H1 (cell line): ENCODE data around the gene FBXO21. TPM values are rescaled to one million over a fixed set of nuclear protein-coding genes. Genes with fewer than 3 reads are reported as not detected.

Experiments used
- CTCF ChIA-PET: fragments of 300-600 bp; sonication (Branson Sonifier 250); formaldehyde crosslinking; loops from one replicate; lab custom pipeline; 2021; ENCODE audit not compliant: partially characterized antibody; lab: Charles Lee
- POLR2A ChIA-PET: fragments of 300-600 bp; sonication (Branson Sonifier 250); formaldehyde crosslinking; loops from one replicate; lab custom pipeline; 2021; ENCODE audit warnings: inconsistent platforms; ENCODE audit not compliant: partially characterized antibody; lab: Charles Lee
- DNase-seq, 2 experiments: peaks; one replicate each; pipeline versions ENCODE4 v3.0.0 to v3.0.0-alpha.2; 2010 to 2022; ENCODE audit warnings: low spot score in 2 of 2, low read depth in 1 of 2, mixed read lengths in 1 of 2
- FAIRE-seq: peaks from 2 replicates; lab custom pipeline; 2011; peaks lifted over from hg19 to GRCh38; lab: Jason Lieb, UNC
- H2AFZ ChIP-seq: 2 replicates; pipeline ENCODE4 v1.8.1; 2012; ENCODE audit warnings: low read length, inconsistent platforms
- H2AK5ac ChIP-seq: 2 replicates; pipeline ENCODE4 v1.6.1; 2013; ENCODE audit warnings: low read depth, low read length
- H2BK120ac ChIP-seq: replicated peaks from 2 replicates; pipeline ENCODE3; 2013; ENCODE audit warnings: low read depth, low read length, inconsistent platforms
- H2BK12ac ChIP-seq: 2 replicates; pipeline ENCODE4 v1.6.1; 2013; ENCODE audit warnings: low read depth, low read length
- H2BK15ac ChIP-seq: 2 replicates; pipeline ENCODE4 v1.6.1; 2013; ENCODE audit warnings: low read length
- H2BK20ac ChIP-seq: 2 replicates; pipeline ENCODE4 v1.6.1; 2013; ENCODE audit warnings: low read length
- H2BK5ac ChIP-seq: 2 replicates; pipeline ENCODE4 v1.6.1; 2013; ENCODE audit warnings: low read depth, low read length
- H3K14ac ChIP-seq: 2 replicates; pipeline ENCODE4 v1.6.1; 2013; ENCODE audit warnings: inconsistent platforms; ENCODE audit not compliant: insufficient read length
- H3K18ac ChIP-seq: 2 replicates; pipeline ENCODE4 v1.6.1; 2013; ENCODE audit warnings: low read length; ENCODE audit errors: extremely low read depth
- H3K23ac ChIP-seq: 2 replicates; pipeline ENCODE4 v1.6.1; 2013; ENCODE audit warnings: inconsistent platforms; ENCODE audit not compliant: insufficient read length
- H3K23me2 ChIP-seq: 2 replicates; pipeline ENCODE4 v1.6.1; 2013; ENCODE audit warnings: low read depth, low read length
- H3K27ac ChIP-seq: 2 replicates; pipeline ENCODE4 v1.6.1; 2011; ENCODE audit warnings: low read depth, low read length, inconsistent platforms
- H3K27me3 ChIP-seq, 4 experiments: replicated peaks in 1 of 4; 1 replicate in 1 of 4; 2 replicates in 3 of 4; pipeline versions ENCODE4 v1.6.1 to v1.8.1; 2011 to 2013; ENCODE audit warnings: low read length in 3 of 4, mild to moderate bottlenecking in 3 of 4, inconsistent platforms in 2 of 4, mixed read lengths in 2 of 4, moderate library complexity in 1 of 4; ENCODE audit not compliant: control insufficient read depth in 3 of 4, insufficient read depth in 3 of 4; ENCODE audit errors: extremely low read depth in 1 of 4
- H3K36me3 ChIP-seq, 4 experiments: 2 replicates each; pipeline versions ENCODE4 v1.6.1 to v1.8.1; 2011 to 2013; ENCODE audit warnings: mild to moderate bottlenecking in 4 of 4, low read length in 3 of 4, moderate library complexity in 2 of 4, control low read depth in 1 of 4, inconsistent platforms in 1 of 4; ENCODE audit not compliant: insufficient read depth in 4 of 4, control insufficient read depth in 2 of 4
- H3K4ac ChIP-seq: replicated peaks from 2 replicates; pipeline ENCODE3; 2013; ENCODE audit warnings: low read length, low read depth, mixed read lengths, inconsistent platforms; ENCODE audit not compliant: insufficient read length
- H3K4me1 ChIP-seq, 4 experiments: replicated peaks in 1 of 4; 1 replicate in 1 of 4; 2 replicates in 3 of 4; pipeline versions ENCODE4 v1.6.1 to v1.8.1; 2011 to 2013; ENCODE audit warnings: low read length in 3 of 4, inconsistent platforms in 2 of 4, mixed read lengths in 1 of 4; ENCODE audit not compliant: insufficient read depth in 4 of 4, control insufficient read depth in 3 of 4
- H3K4me2 ChIP-seq, 2 experiments: 2 replicates each; pipeline versions ENCODE4 v1.6.1 to v1.8.1; 2011 to 2013; ENCODE audit warnings: low read depth in 2 of 2, low read length in 2 of 2, control low read depth in 1 of 2, inconsistent platforms in 1 of 2, mild to moderate bottlenecking in 1 of 2; ENCODE audit not compliant: insufficient read depth in 1 of 2
- H3K4me3 ChIP-seq, 4 experiments: fragments of 200-600, 300-600 bp in 1 of 4; sonication (generic), shearing (Covaris generic), sonication (Bioruptor Twin) in 1 of 4; 2 replicates each; pipeline versions ENCODE4 v1.5.1 to v1.8.1; 2011 to 2016; ENCODE audit warnings: low read length in 4 of 4, low read depth in 3 of 4, control low read depth in 2 of 4, inconsistent platforms in 2 of 4, mild to moderate bottlenecking in 2 of 4, mixed read lengths in 1 of 4, moderate library complexity in 1 of 4; ENCODE audit not compliant: insufficient read depth in 2 of 4; ENCODE audit errors: extremely low read depth in 1 of 4
- H3K56ac ChIP-seq: replicated peaks from 2 replicates; pipeline ENCODE3; 2013; ENCODE audit warnings: low read depth, mild to moderate bottlenecking, mixed read lengths, low read length, inconsistent platforms; ENCODE audit not compliant: insufficient read length
- H3K79me1 ChIP-seq: 2 replicates; pipeline ENCODE4 v1.6.1; 2013; ENCODE audit warnings: low read depth, low read length, control low read depth
- H3K79me2 ChIP-seq, 2 experiments: 2 replicates each; pipeline versions ENCODE4 v1.6.1 to v1.8.1; 2012 to 2013; ENCODE audit warnings: low read length in 2 of 2, mild to moderate bottlenecking in 2 of 2, inconsistent platforms in 1 of 2; ENCODE audit not compliant: insufficient read depth in 2 of 2, control insufficient read depth in 1 of 2
- H3K9ac ChIP-seq, 4 experiments: replicated peaks in 1 of 4; 1 replicate in 1 of 4; 2 replicates in 3 of 4; pipeline versions ENCODE4 v1.6.1 to v1.8.1; 2011 to 2013; ENCODE audit warnings: low read depth in 3 of 4, low read length in 3 of 4, control low read depth in 2 of 4, mild to moderate bottlenecking in 2 of 4, moderate library complexity in 2 of 4, inconsistent platforms in 1 of 4; ENCODE audit errors: extremely low read depth in 1 of 4
- H3K9me3 ChIP-seq, 2 experiments: 2 replicates each; pipeline versions ENCODE4 v1.6.1 to v1.8.1; 2012 to 2013; ENCODE audit warnings: mild to moderate bottlenecking in 2 of 2, moderate library complexity in 2 of 2, control low read depth in 1 of 2, inconsistent platforms in 1 of 2, low read depth in 1 of 2, low read length in 1 of 2, mixed read lengths in 1 of 2; ENCODE audit not compliant: insufficient read depth in 2 of 2
- H4K20me1 ChIP-seq, 2 experiments: replicated peaks in 1 of 2; 2 replicates each; pipeline versions ENCODE3 to v1.8.1; 2011 to 2013; ENCODE audit warnings: inconsistent platforms in 2 of 2, low read length in 2 of 2, mild to moderate bottlenecking in 1 of 2; ENCODE audit not compliant: insufficient read depth in 2 of 2, control insufficient read depth in 1 of 2
- H4K5ac ChIP-seq: 2 replicates; pipeline ENCODE4 v1.6.1; 2013; ENCODE audit warnings: low read length, low read depth, mixed read lengths, inconsistent platforms; ENCODE audit not compliant: insufficient read length
- H4K8ac ChIP-seq: 2 replicates; pipeline ENCODE4 v1.8.0; 2013; ENCODE audit warnings: mild to moderate bottlenecking, moderate library complexity, low read length, inconsistent platforms; ENCODE audit not compliant: insufficient read depth; ENCODE audit errors: extremely low read depth
- H4K91ac ChIP-seq: replicated peaks from 2 replicates; pipeline ENCODE3; 2013; ENCODE audit warnings: low read length, mixed read lengths, inconsistent platforms; ENCODE audit not compliant: insufficient read length
- CEBPB ChIP-seq: IDR thresholded peaks from 2 replicates; pipeline ENCODE4 v1.6.1; 2012; ENCODE audit warnings: low read depth, low read length
- JUN ChIP-seq: IDR thresholded peaks from 2 replicates; pipeline ENCODE4 v1.6.1; 2011; ENCODE audit warnings: low read depth, mild to moderate bottlenecking, improper control_type of control experiment, low read length
- MAFK ChIP-seq: IDR thresholded peaks from 2 replicates; pipeline ENCODE4 v1.6.1; 2012; ENCODE audit warnings: low read depth, mild to moderate bottlenecking, improper control_type of control experiment, low read length
- RFX5 ChIP-seq: IDR thresholded peaks from 2 replicates; pipeline ENCODE4 v1.6.1; 2011; ENCODE audit warnings: low read depth, low read length, improper control_type of control experiment, borderline replicate concordance
- TEAD4 ChIP-seq: IDR thresholded peaks from 2 replicates; pipeline ENCODE4 v1.6.1; 2012; ENCODE audit warnings: low read depth, low read length, inconsistent platforms, mixed read lengths
- ZNF274 ChIP-seq: IDR thresholded peaks from 2 replicates; pipeline ENCODE4 v1.7.0; 2012; ENCODE audit warnings: low read length, borderline replicate concordance; ENCODE audit errors: extremely low read depth
- WGBS, 2 experiments: shearing (Covaris generic) in 1 of 2; methylation state at CpG; one replicate each; pipeline versions ENCODE4 v1.1.6 to v1.1.7; 2013 to 2015; ENCODE audit warnings: low lambda C conversion rate in 2 of 2, mixed read lengths in 2 of 2, inconsistent platforms in 1 of 2, low coverage in 1 of 2, missing lambda C conversion rate in 1 of 2; ENCODE audit not compliant: insufficient replicate concordance in 2 of 2, insufficient coverage in 1 of 2, insufficient read length in 1 of 2; ENCODE audit errors: extremely low coverage in 1 of 2, missing lambda C conversion rate in 1 of 2; 5-methylcytosine and 5-hydroxymethylcytosine counted together
- polyA plus RNA-seq, 7 experiments: library from polyadenylated mRNA; depleted of rRNA in 3 of 7; stranded (reverse) in 5 of 7; unstranded in 2 of 7; fragments of >200 nt in 5 of 7; fragments of 200-250 nt in 2 of 7; gene quantifications; 1 replicate in 5 of 7; 2 replicates in 1 of 7; 4 replicates in 1 of 7; pipeline versions ENCODE4 v1.2.1 to v1.2.3, GENCODE V29; 2011 to 2013; ENCODE audit warnings: missing spikeins in 2 of 7, mixed read lengths in 2 of 7
- total RNA-seq: library from RNA; stranded (reverse); fragmentation: NEBNext Ultra II Directional; extraction: Animal tissue kit (Norgen Biotek cat#: 25700); gene quantifications from 2 replicates; pipeline ENCODE4 v1.2.1, GENCODE V29; 2021

FBXO21 gene
- total and polyA plus RNA-seq, 2 of the 8 experiments (the other 6 are each of a cell fraction or from before 2014, with no cell fraction given), result 57.0 to 80.6 TPM

- Histone ChIP-seq H3K9ac (no peak overlapping the region), H3K4me2 (no peak overlapping the region), H3K4ac (no peak overlapping the region), H3K4me1 (peaks cover 0 to 3% (median 0%) of the 10 kb centered on the region in 4 experiments; a peak in 3 of 7 replicates), H4K8ac (no peak overlapping the region), H4K20me1 (no peaks in the 10 kb centered on the region), H3K79me1 (no peaks in the 10 kb centered on the region), H3K23ac (no peak overlapping the region), H2AK5ac (no peak overlapping the region), H3K4me3 (no peak overlapping the region), H3K27me3 (peaks cover 0 to 5% (median 2%) of the 10 kb centered on the region in 4 experiments; a peak in 6 of 7 replicates), H4K5ac (no peak overlapping the region), H3K14ac (no peak overlapping the region), H2BK5ac (no peak overlapping the region), H2BK20ac (no peak overlapping the region), H3K23me2 (no peaks in the 10 kb centered on the region), H2AFZ (no peak overlapping the region), H3K18ac (no peak overlapping the region), H3K79me2 (no peaks in the 10 kb centered on the region), H2BK15ac (no peak overlapping the region), H4K91ac (no peak overlapping the region), H3K56ac (no peak overlapping the region), H3K9me3 (peaks cover 0 to 6% of the 10 kb centered on the region in 2 experiments; a peak in 1 of 4 replicates), H2BK120ac (no peak overlapping the region), H3K27ac (no peak overlapping the region), H2BK12ac (no peak overlapping the region), H3K36me3 (no peaks in the 10 kb centered on the region)
- CTCF ChIA-PET, result interaction anchor here (0.6 to 8.3 kb wide), 9 partner anchors 8 to 394 kb away, joined by 3 to 43 read pairs (median 5); no protein-coding TSS in a partner anchor
- DNase-seq (no peak), FAIRE-seq (no peak)
- 93% methylated on average over 7 of the region's 7 CpGs; no CpG with 5 or more reads in 1 of the 2 experiments for WGBS, 2 experiments
- POLR2A ChIA-PET, result no interaction called here
- no peak for TF ChIP-seq MAFK
- TF ChIP-seq TEAD4, result no peak
- no peak for TF ChIP-seq JUN
- no peak for TF ChIP-seq ZNF274
- no peak for TF ChIP-seq CEBPB
- no peak for TF ChIP-seq RFX5
Measured at GRCh38 chr12:117092886-117093285, 97.4 kb downstream of the FBXO21 start.
